GM19395 (cell line): ENCODE results near the gene MYO7B.
A peak's percentile ranks its signal among the peaks of the same experiment; 100 is the strongest.

ENCODE experiments used
- ATAC-seq: cut with Tn5 transposase; IDR thresholded peaks from one replicate; pipeline ENCODE4 v1.9.1; 2021; ENCODE audit warnings: mild to moderate bottlenecking, moderate library complexity; ENCODE audit not compliant: unreplicated experiment

MYO7B gene

DNA sequence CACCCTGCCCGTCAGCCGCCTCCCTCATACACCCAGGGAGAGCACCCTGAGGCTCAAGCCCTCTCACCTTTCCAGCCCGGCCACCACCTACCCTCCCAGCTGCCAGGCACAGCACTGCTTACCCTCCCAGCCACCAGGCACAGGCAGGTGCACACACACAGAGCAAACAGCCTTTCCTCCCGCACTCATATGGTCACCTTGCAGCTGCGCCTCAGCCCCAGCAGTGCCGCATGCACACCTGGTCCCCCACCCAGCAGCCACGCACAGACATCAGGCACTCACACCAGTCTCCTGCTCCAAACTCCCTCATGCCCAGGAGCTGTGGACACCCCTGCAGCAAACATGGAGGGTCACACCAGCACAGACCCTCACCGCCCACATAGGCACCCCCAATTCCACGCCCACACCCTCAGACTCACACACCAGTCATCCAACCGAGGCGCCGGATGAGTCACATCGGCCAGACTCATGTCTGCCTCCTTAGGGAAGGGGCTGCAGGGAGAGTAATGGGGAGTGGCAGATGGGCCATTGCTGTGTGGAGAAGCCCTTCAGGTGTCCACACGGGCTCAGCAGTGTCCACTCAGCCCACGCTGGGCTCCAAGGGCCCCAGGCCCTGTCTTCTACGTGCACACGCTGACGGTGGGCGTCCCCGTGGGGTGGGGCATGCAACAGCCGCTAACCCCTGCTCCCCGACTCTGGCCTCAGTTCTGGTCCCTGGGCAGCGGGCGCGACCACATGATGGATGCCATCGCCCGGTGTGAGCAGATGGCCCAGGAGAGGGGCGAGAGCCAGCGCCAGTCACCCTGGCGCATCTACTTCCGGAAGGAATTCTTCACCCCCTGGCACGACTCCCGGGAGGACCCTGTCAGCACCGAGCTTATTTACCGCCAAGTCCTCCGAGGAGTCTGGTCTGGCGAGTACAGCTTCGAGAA is 88.2 kb downstream of the MYO7B start:
- no peak for ATAC-seq

DNA sequence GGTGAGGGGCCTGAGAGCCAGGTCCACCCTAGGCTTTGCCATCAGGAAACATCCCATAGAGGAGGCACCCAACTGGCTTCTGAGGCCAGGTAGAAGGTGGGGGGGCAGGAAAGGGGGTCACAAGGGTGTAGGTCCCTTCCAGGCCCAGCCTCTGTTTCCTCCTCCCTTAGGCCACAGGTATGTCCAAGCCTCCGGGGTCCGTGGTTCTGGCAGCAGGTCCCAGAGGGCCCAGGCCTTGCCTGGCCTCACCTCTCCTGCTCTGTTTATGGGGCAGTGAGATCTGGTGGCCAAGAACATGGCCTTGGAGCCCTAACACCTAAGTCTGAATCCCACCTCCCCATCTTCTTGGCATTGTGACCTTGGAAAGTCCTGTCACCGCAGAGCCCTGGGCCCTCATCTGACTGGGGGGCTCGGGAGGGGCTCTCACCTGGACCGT is 88.9 kb downstream of the MYO7B start:
- ATAC-seq: no peak

DNA sequence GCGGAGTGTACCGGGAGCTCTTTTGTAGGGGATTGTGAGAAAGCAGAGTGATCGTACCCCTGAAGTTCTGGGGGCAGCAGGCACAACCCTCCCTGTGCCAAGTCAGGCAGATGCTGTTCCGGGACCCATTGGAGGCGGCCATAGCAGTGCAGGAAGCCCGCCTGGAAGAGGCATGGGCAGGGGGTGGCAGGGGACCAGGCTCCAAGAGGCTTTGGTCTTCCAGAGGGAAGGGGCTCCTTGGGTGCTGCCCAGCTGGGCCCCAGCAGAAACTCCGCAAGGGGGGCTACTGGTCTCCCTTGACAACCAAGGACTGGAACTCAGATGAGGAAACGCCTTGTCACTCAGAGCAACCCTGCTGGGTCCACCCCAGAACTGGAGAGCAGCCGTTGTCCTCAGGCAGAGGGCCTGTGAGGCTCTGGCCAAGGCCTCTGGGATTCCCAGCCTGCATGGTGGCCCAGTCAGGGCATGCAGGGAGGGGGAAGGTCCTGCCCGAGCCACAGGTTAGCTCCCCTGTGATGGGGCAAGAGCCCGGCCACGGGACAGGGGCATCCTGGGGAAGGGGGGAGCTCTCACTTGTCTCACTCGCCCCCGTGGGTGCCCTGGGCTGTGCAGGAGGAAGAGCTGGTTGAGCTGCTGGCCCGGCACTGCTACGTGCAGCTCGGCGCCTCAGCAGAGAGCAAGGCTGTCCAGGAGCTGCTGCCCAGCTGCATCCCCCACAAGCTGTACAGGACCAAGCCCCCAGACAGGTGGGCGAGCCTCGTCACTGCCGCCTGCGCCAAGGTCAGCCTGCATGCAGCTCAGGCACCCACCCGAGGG is 89.5 kb downstream of the MYO7B start:
- ATAC-seq: no peak

- ATAC-seq: no peak
These were observed 90.1 kb downstream of the MYO7B start for GRCh38 chr2:127625572-127625951.

GRCh38 chr2:127626175-127626574 is 90.7 kb downstream of the MYO7B start:
- no peak for ATAC-seq

- ATAC-seq: no peak
These were observed 91.6 kb downstream of the MYO7B start for GRCh38 chr2:127626917-127627739.

DNA sequence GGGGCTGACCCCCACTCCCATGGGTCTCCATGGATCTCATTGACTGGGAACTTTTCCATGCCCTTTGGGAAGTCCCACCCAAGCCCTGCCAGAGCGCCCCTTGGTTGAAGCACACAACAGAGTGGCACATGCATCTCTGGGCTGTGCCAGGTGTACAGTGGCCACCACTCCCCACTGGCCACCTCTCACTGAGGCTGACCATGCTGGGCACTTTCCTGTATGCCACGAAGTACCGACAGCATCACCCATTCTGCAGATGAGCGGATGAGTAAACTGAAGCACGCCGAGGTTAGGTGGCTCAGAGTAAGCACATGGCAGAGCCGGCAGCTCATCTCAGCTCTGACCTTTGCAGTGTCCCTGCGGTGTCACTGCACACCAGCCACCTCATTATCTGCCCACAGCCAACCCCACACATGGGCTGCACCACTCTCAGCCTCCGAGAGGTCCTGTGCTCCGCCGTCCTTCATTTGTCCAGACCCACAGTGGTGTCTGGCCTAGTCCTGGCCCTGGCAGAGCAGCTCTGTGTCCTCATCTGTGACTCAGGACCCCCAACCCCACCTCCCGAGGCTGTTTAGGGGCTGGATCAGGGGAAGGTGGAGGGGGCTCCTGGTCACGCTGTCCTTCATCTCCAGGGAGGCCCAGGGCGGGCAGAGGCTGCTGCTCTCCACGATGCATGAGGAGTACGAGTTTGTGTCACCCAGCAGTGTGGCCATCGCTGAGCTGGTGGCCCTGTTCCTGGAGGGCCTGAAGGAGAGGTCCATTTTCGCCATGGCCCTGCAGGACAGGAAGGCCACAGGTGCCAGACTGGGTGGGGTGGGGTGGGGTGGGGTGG is 92.5 kb downstream of the MYO7B start:
- no peak for ATAC-seq

- ATAC-seq: no peak
These were observed 93.5 kb downstream of the MYO7B start for GRCh38 chr2:127628767-127629614.

GRCh38 chr2:127629637-127630036 is 94.2 kb downstream of the MYO7B start:
- ATAC-seq: no peak

DNA sequence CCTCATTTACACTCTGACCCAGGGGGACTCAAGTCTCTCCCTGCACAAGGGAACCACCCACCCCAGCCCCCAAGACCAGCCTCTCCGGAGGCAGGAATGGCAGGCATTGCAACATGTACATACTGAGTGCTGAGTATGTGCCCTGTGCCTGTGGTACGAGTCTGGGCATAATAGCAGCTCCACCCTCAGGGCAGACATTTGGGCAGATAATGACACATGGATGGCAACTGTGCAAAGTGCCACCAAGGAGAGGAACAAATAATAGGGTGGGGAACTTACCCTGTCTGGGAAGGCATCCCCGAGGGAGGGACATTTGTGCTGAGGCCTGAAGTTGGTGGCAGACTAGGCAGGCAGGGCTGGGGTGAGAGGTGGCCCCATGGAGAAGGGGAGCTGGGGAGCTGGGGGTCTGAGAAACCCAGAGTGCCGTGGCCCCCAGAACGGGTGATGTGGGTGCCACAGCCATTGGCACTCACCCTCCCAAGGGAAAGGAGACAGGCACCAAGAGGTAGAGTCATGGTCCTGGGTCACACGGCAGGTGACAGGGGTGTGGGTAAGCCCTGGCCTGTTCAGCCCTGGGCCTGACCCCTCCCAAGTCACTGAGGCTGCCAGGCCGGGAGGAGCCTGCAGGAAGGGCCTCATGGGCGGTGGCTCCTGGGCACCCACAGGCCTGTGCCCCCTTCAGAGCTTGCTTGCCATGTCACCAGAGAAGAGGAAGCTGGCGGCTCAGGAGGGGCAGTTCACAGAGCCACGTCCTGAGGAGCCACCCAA is 94.8 kb downstream of the MYO7B start:
- ATAC-seq: no peak

- no peak for ATAC-seq
These were observed 95.5 kb downstream of the MYO7B start for GRCh38 chr2:127630864-127631540.

- ATAC-seq: no peak
These were observed 96.1 kb downstream of the MYO7B start for GRCh38 chr2:127631541-127631996.

DNA sequence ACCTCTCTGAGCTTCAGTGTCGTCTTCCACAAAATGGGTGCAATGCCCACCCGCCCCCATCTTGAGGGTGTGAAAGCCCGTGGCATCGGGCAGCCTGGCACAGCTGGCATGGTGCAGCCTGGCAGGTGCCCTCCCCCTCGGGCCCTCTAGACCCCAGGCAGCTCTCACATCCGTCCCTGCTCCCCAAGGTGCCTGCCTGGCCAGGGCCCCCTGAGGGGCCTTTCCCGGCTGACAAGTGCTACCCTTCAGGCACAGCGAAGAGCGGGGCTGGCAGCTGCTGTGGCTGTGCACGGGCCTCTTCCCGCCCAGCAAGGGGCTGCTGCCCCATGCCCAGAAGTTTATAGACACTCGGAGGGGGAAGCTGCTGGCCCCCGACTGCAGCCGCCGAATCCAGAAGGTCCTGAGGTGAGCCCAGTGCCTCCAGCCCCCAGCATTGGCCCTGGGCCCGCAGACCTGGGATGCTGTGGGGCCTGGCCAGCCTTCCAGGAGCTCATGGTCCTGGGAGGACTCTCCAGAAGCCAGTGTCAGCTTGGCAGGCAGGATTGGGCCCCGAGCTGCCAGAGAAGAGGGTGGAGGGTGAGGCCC is 96.6 kb downstream of the MYO7B start:
- no peak for ATAC-seq

DNA sequence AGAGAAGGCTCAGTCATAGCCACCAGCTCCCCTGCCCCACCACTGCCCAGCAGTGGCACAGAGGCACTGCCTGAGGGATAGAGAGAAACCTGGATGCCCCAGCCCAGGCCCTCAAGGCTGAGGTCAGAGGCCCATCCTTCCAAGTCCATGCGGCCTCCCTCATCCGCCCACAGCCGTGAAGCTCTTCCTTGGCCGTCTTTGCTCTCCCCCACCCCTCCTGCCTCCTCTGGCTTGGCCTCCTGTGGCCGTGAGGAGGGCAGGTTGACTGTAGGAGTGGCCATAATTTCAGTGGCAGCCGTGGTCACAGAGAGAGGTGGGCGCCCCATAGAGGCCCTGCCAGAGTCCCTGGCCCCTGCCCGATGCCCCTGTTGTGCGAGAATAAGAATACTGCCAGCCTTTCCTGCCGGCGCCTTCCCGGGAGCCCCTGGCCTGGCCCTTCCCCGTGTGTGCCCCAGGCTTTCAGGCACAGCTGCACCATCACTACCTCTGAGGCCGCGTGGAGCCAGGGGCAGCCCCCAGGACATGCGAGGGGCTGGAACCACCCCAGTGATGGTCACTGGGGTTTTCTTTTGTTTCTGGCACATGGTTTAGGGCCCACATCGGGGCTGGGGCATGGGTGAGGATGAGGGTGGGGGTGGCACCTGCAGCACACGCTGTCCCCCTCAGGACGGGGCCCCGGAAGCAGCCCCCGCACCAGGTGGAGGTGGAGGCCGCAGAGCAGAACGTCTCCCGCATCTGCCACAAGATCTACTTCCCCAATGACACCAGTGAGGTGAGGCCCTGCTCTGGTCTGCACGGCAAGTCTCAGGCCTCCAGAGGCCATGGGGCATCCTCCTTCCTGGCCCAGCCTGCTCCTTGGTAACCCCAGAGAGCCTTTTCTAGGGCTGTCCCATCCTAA is 97.4 kb downstream of the MYO7B start:
- peak; percentile 53 for ATAC-seq

DNA sequence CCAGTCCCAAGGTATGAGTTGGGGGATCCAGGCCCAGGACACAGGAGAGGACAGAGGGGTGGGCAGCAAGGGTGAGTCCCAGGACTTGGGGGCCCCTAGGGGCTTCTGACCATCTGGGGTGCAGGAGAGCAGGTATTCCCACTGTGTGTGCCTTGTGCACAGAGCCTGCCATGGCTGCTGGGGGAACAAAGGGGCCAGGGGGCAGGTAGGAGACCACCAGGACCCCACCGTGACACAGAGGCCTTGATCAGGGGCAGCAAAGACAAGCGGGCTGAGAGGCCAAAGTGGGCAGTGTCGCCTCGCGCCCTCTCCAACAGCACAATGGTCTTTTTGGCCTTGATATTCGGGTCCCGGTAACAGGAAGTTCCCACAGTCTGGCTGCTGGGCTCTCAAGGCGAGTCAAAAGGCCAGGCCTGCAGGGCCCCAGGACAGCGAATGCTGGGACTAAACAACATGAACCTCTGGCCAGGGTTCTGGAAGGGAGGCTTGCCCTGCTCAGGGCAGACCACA is 98.1 kb downstream of the MYO7B start:
- peak; percentile 16 for ATAC-seq

GRCh38 chr2:127634066-127634617 is 98.7 kb downstream of the MYO7B start:
- ATAC-seq: no peak
